Activated CD4-positive, alpha-beta T cell treated with anti-CD3 and anti-CD28 coated beads for 4 hours (primary cell): ENCODE results near the gene CT47A7.
"Not testable (repeated sequence)": the region's sequence is repeated elsewhere in the genome, so short reads cannot be mapped to it uniquely, and the experiment has no call there.

Source experiments
- DNase-seq, 2 donors: peaks; one replicate each; pipeline ENCODE4 v3.0.0-alpha.2; 2020

Gene CT47A7

GRCh38 chrX:120956500-120956899, at the start of gene CT47A7:
Gene CT47A7, minus strand, starts transcription at chrX:120956600. Its CDS starts 255 bp downstream, at chrX:120956345.
- not testable (repeated sequence) for DNase-seq

GRCh38 chrX:121000589-121000988, 44.2 kb upstream of the CT47A7 start:
- no peak for DNase-seq

- DNase-seq, result no peak
Observed at GRCh38 chrX:120999413-120999812, 43.0 kb upstream of the CT47A7 start.

DNA sequence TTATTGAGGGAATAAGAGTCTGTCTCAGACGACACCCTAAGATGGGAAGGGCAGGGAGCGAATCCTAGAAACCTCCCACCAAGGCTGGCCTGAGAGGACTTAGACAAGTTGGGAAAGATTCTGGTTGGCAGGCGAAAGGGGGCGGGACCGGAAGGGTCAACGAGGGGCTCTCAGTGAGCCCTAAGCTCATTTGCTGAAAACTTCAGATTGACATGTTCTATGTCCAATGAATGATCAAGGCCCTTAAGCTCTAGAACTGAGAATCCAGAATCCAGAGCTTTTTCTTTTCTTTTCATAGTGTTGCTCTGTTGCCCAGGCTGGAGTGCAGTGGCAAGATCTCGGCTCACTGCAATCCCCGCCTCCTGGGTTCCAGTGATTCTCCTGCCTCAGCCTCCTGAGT, 29.3 kb upstream of the CT47A7 start, which contains the start of gene CT47A1:
CT47A1 (minus strand) TSS at position 101 of the 400 bp plus-strand sequence. CDS start 231 bp downstream, outside the sequence.
- DNase-seq, result not testable (repeated sequence)
